SK-N-SH treated with all-trans-retinoic acid at 6 μM for 48 hours (cell line): ENCODE results near the gene PFKFB2.

Source experiments
- ATAC-seq: fragments of 200-7000 bp; cut with Tn5 transposase; 3 replicates; pipeline ENCODE4 v1.9.1; 2020; ENCODE audit warnings: mild to moderate bottlenecking, moderate library complexity
- ARNTL ChIP-seq: fragments of 450-650 bp; formaldehyde crosslinking; IDR thresholded peaks from 2 replicates; pipeline ENCODE4 v1.5.0; 2020; ENCODE audit warnings: low read depth, mild to moderate bottlenecking, moderate library complexity, borderline replicate concordance
- BACH2 ChIP-seq: fragments of 250-450 bp; sonication (Bioruptor Pico); IDR thresholded peaks from 2 replicates; pipeline ENCODE4 v1.9.0; 2021; ENCODE audit warnings: mild to moderate bottlenecking, borderline replicate concordance
- CSDC2 ChIP-seq: fragments of 250-450 bp; sonication (Bioruptor Pico); IDR thresholded peaks from 2 replicates; pipeline ENCODE4 v1.5.0; 2020; ENCODE audit warnings: mild to moderate bottlenecking, moderate library complexity
- CSRNP3 ChIP-seq: fragments of 250-450 bp; sonication (Bioruptor Pico); IDR thresholded peaks from 2 replicates; pipeline ENCODE4 v1.5.1; 2021; ENCODE audit warnings: mild to moderate bottlenecking, moderate library complexity
- ESRRG ChIP-seq: fragments of 250-450 bp; sonication (Bioruptor Pico); IDR thresholded peaks from 2 replicates; pipeline ENCODE4 v1.6.1; 2021; ENCODE audit warnings: mild to moderate bottlenecking
- GLIS3 ChIP-seq: fragments of 250-450 bp; sonication (Bioruptor Pico); IDR thresholded peaks from 2 replicates; pipeline ENCODE4 v1.5.0; 2020; ENCODE audit warnings: mild to moderate bottlenecking, moderate library complexity
- ISL1 ChIP-seq: fragments of 250-450 bp; sonication (Bioruptor Pico); IDR thresholded peaks from 2 replicates; pipeline ENCODE4 v2.1.2; 2022; ENCODE audit warnings: mild to moderate bottlenecking, moderate library complexity
- OSR1 ChIP-seq: fragments of 250-450 bp; sonication (Bioruptor Pico); IDR thresholded peaks from 2 replicates; pipeline ENCODE4 v1.8.0; 2022; ENCODE audit warnings: moderate library complexity, mild to moderate bottlenecking, inconsistent platforms
- PATZ1 ChIP-seq: fragments of 250-450 bp; sonication (Bioruptor Pico); IDR thresholded peaks from 2 replicates; pipeline ENCODE4 v1.8.0; 2020; ENCODE audit warnings: mild to moderate bottlenecking, moderate library complexity, borderline replicate concordance
- POU6F1 ChIP-seq: fragments of 250-450 bp; sonication (Bioruptor Pico); IDR thresholded peaks from 2 replicates; pipeline ENCODE4 v1.8.0; 2021; ENCODE audit warnings: low read depth, mild to moderate bottlenecking, moderate library complexity, borderline replicate concordance
- PPARA ChIP-seq: fragments of 250-450 bp; sonication (Bioruptor Pico); IDR thresholded peaks from 2 replicates; pipeline ENCODE4 v1.5.0; 2020; ENCODE audit warnings: mild to moderate bottlenecking, borderline replicate concordance
- RARB ChIP-seq: fragments of 250-450 bp; sonication (Bioruptor Pico); IDR thresholded peaks from 2 replicates; pipeline ENCODE4 v1.8.0; 2021; ENCODE audit warnings: mild to moderate bottlenecking, moderate library complexity
- SNAI2 ChIP-seq: fragments of 250-450 bp; sonication (Bioruptor Pico); IDR thresholded peaks from 2 replicates; pipeline ENCODE4 v1.5.0; 2020; ENCODE audit warnings: mild to moderate bottlenecking, moderate library complexity
- TCF4 ChIP-seq: fragments of 250-450 bp; sonication (Bioruptor Pico); IDR thresholded peaks from 2 replicates; pipeline ENCODE4 v1.8.0; 2021; ENCODE audit warnings: mild to moderate bottlenecking, moderate library complexity, borderline replicate concordance
- TOX ChIP-seq: fragments of 250-450 bp; sonication (Bioruptor Pico); IDR thresholded peaks from 2 replicates; pipeline ENCODE4 v1.8.0; 2021; ENCODE audit warnings: mild to moderate bottlenecking, moderate library complexity, borderline replicate concordance
- TSHZ2 ChIP-seq: fragments of 250-450 bp; sonication (Bioruptor Pico); IDR thresholded peaks from 2 replicates; pipeline ENCODE4 v1.5.0; 2020; ENCODE audit warnings: mild to moderate bottlenecking, moderate library complexity
- ZC3H10 ChIP-seq: fragments of 250-450 bp; sonication (Bioruptor Pico); IDR thresholded peaks from 2 replicates; pipeline ENCODE4 v1.5.1; 2021; ENCODE audit warnings: mild to moderate bottlenecking, moderate library complexity
- ZFP3 ChIP-seq: fragments of 250-450 bp; sonication (Bioruptor Pico); IDR thresholded peaks from 2 replicates; pipeline ENCODE4 v1.5.0; 2020; ENCODE audit warnings: mild to moderate bottlenecking, moderate library complexity
- ZNF565 ChIP-seq: fragments of 450-650 bp; formaldehyde crosslinking; conservative IDR thresholded peaks from 2 replicates; pipeline ENCODE4 v1.5.0; 2020; ENCODE audit warnings: low read depth, mild to moderate bottlenecking, moderate library complexity
- ZNF70 ChIP-seq: fragments of 450-650 bp; formaldehyde crosslinking; IDR thresholded peaks from 2 replicates; pipeline ENCODE4 v1.5.0; 2020; ENCODE audit warnings: mild to moderate bottlenecking, moderate library complexity
- ZNF8 ChIP-seq: fragments of 450-650 bp; formaldehyde crosslinking; IDR thresholded peaks from 2 replicates; pipeline ENCODE4 v1.5.0; 2020; ENCODE audit warnings: mild to moderate bottlenecking, moderate library complexity

Gene PFKFB2

GRCh38 chr1:207027206-207027777, 25.8 kb upstream of the PFKFB2 start:
- TF ChIP-seq PATZ1 (CRISPR knock-in tag) (no peak), OSR1 (CRISPR knock-in tag) (no peak), ZC3H10 (no peak), POU6F1 (CRISPR knock-in tag) (no peak), PPARA (CRISPR knock-in tag) (no peak), CSRNP3 (CRISPR knock-in tag) (no peak)
- ATAC-seq: peak; percentile 12; the same call in 2 of the 3 replicates

GRCh38 chr1:207027921-207028320, 25.2 kb upstream of the PFKFB2 start:
- no peak for ATAC-seq
- TF ChIP-seq ISL1 (CRISPR knock-in tag) (no peak), ZNF8 (CRISPR knock-in tag) (no peak), ARNTL (CRISPR knock-in tag) (no peak), CSRNP3 (CRISPR knock-in tag) (no peak), TSHZ2 (CRISPR knock-in tag) (no peak), SNAI2 (no peak), ZFP3 (CRISPR knock-in tag) (no peak), OSR1 (CRISPR knock-in tag) (no peak), PPARA (CRISPR knock-in tag) (no peak), ZNF70 (no peak), GLIS3 (CRISPR knock-in tag) (no peak), ESRRG (CRISPR knock-in tag) (no peak), CSDC2 (CRISPR knock-in tag) (no peak), RARB (CRISPR knock-in tag) (no peak), ZNF565 (CRISPR knock-in tag) (no peak), ZC3H10 (no peak), TCF4 (CRISPR knock-in tag) (no peak), TOX (CRISPR knock-in tag) (no peak), BACH2 (CRISPR knock-in tag) (no peak), PATZ1 (CRISPR knock-in tag) (no peak)
